ES-I3 (cell line): ENCODE data around the gene GNAZ.
A peak's percentile ranks its signal among the peaks of the same experiment; 100 is the strongest.
"Not testable (repeated sequence)": the region's sequence is repeated elsewhere in the genome, so short reads cannot be mapped to it uniquely, and the experiment has no call there.

Source experiments
- H3K36me3 ChIP-seq: 2 replicates; pipeline ENCODE4 v1.6.1; 2013; ENCODE audit warnings: mild to moderate bottlenecking, low read length, control low read depth, moderate library complexity; ENCODE audit not compliant: insufficient read depth
- H3K4me1 ChIP-seq: 2 replicates; pipeline ENCODE4 v1.6.1; 2013; ENCODE audit warnings: mild to moderate bottlenecking, control low read depth, low read length; ENCODE audit not compliant: insufficient read depth
- H3K9ac ChIP-seq: 2 replicates; pipeline ENCODE4 v1.6.1; 2013; ENCODE audit warnings: low read depth, mild to moderate bottlenecking, low read length, moderate library complexity
- H3K9me3 ChIP-seq: 2 replicates; pipeline ENCODE4 v1.6.1; 2013; ENCODE audit warnings: mild to moderate bottlenecking, low read length, moderate library complexity; ENCODE audit not compliant: control insufficient read depth, insufficient read depth

Gene GNAZ

GRCh38 chr22:23070418-23071229 lies at the start of gene GNAZ:
Gene GNAZ (plus strand): TSS chr22:23070519. CDS start chr22:23095696, 25,177 bp downstream.
- Histone ChIP-seq H3K9me3 (no peaks in the 10 kb centered on the region), H3K36me3 (no peaks in the 10 kb centered on the region), H3K9ac (peak within 1 kb of the TSS; percentile 95), H3K4me1 (peaks cover 10% of the 10 kb centered on the region)

DNA sequence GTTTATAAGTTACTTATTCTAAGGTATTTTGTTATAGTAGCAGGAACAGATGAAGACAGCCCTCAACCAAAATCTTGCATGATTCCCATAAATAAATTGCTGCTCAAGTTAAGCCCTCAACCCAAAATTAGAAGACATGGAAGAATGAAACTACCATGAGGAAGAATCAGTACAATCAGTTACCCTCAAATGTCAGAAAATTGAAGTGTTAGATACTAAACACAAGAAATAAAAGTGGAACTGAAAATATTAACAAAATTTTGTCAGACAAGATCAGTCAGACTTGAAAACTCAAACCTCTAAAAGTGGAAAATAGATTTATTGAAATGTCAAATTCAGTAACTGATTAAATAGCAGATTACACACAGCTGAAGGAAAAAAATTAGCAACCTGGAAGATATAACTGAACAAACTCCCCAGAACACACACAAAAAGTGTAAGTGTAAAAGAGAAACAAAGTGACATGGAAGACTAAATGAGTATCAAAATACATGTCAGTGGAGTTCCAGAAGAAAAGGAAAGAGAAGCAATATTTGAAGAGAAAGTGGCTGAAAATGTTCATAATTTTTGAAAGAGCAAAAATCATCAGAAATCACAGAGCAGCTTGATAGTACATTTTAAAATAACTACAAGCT lies 49.5 kb upstream of the GNAZ start:
- no peaks in the 10 kb centered on the region for H3K36me3 ChIP-seq
- H3K4me1 ChIP-seq, result no peaks in the 10 kb centered on the region
- H3K9me3 ChIP-seq, result no peaks in the 10 kb centered on the region
- no peak overlapping the region for H3K9ac ChIP-seq

DNA sequence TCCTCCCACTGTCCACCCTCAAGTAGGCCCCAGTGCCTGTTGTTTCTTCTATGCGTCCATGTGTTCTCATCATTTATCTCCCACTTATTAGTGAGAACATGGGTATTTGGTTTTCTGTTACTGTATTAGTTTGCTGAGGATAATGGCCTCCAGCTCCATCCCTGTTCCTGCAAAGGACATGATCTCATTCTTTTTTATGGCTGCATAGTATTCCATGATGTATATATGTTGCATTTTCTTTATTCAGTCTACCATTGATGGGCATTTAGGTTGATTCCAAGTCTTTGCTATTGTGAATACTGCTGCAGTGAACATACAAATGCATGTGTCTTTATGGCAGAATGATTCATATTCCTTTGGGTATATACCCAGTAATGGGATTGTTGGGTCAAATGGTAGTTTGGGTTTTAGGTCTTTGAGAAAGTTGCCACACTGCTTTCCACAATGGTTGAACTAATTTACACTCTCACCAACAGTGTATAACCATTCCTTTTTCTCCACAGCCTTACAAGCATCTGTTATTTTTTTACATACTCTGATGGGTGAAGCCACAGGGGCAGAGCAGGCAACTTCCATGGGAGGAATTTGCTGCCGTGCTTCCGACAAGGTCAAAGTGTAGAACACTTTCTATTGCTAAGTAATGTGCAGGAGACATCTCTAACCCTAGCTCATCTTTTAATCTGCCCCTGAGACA lies 48.5 kb upstream of the GNAZ start:
- not testable (repeated sequence) for H3K9ac ChIP-seq, H3K9me3 ChIP-seq, H3K36me3 ChIP-seq, H3K4me1 ChIP-seq

- Histone ChIP-seq H3K9me3 (no peaks in the 10 kb centered on the region), H3K36me3 (no peaks in the 10 kb centered on the region), H3K9ac (no peak overlapping the region), H3K4me1 (no peaks in the 10 kb centered on the region)
Measured at GRCh38 chr22:23023294-23023693, 47.0 kb upstream of the GNAZ start.

- Histone ChIP-seq H3K4me1 (peaks cover 7% of the 10 kb centered on the region; the same call in 1 of the 2 replicates), H3K9ac (no peak overlapping the region), H3K9me3 (peaks cover 4% of the 10 kb centered on the region; the same call in 1 of the 2 replicates), H3K36me3 (no peaks in the 10 kb centered on the region)
Measured at GRCh38 chr22:23026777-23027176, 43.5 kb upstream of the GNAZ start.

- not testable (repeated sequence) for H3K9me3 ChIP-seq, H3K9ac ChIP-seq, H3K4me1 ChIP-seq, H3K36me3 ChIP-seq
Measured at GRCh38 chr22:23027849-23028248, 42.5 kb upstream of the GNAZ start.

- no peaks in the 10 kb centered on the region for H3K36me3 ChIP-seq
- H3K4me1 ChIP-seq, result peaks cover 7% of the 10 kb centered on the region; the same call in 1 of the 2 replicates
- H3K9ac ChIP-seq, result no peak overlapping the region
- H3K9me3 ChIP-seq, result peaks cover 9% of the 10 kb centered on the region; the same call in 1 of the 2 replicates
Measured at GRCh38 chr22:23029521-23030228, 40.6 kb upstream of the GNAZ start.

DNA sequence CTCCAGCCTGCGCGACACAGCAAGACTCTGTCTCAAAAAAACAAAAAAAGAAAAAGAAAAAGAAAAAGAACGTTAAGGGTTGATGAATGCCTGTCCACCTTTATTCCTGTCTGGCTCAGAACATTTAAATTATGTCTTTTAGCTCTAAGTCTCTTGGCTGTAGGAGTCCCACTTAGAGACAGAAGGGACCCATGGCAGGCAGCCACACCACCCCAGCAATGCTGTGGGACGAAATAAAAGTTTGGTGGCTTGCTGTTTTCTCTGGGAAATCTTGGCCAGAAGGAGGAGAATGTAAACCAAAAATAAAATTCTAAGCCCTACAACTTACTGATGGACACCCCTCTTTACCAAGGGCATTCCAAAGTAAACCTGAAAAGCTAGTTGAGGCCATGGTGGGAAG lies 38.9 kb upstream of the GNAZ start:
- no peaks in the 10 kb centered on the region for H3K36me3 ChIP-seq
- peaks cover 7% of the 10 kb centered on the region; the same call in 1 of the 2 replicates for H3K4me1 ChIP-seq
- H3K9ac ChIP-seq, result no peak overlapping the region
- H3K9me3 ChIP-seq, result peaks cover 9% of the 10 kb centered on the region; the same call in 1 of the 2 replicates

- Histone ChIP-seq H3K36me3 (no peaks in the 10 kb centered on the region), H3K9ac (no peak overlapping the region), H3K4me1 (peaks cover 7% of the 10 kb centered on the region; the same call in 1 of the 2 replicates), H3K9me3 (peaks cover 9% of the 10 kb centered on the region; the same call in 1 of the 2 replicates)
Measured at GRCh38 chr22:23031786-23032185, 38.5 kb upstream of the GNAZ start.

DNA sequence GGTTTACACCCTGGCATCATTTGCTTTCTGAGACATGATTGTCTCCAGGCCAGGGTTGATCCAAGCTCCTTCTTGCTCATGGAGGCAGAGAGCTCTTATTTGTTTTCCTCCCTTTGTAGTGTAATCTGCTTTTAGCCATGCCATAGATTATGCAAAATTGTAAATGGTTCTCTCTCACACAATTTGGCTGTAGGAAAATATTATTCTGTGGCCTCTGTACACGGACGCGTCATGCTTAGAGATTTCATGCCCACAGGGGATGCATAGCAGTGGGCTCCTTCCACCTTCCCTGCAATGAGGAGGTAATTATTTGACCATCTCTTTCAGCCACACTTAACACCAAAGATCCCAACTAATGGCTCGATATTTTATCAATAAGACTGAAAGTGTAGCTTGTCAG lies 37.7 kb upstream of the GNAZ start:
- H3K4me1 ChIP-seq, result peaks cover 7% of the 10 kb centered on the region; the same call in 1 of the 2 replicates
- H3K9ac ChIP-seq, result no peak overlapping the region
- peaks cover 9% of the 10 kb centered on the region; the same call in 1 of the 2 replicates for H3K9me3 ChIP-seq
- no peaks in the 10 kb centered on the region for H3K36me3 ChIP-seq

DNA sequence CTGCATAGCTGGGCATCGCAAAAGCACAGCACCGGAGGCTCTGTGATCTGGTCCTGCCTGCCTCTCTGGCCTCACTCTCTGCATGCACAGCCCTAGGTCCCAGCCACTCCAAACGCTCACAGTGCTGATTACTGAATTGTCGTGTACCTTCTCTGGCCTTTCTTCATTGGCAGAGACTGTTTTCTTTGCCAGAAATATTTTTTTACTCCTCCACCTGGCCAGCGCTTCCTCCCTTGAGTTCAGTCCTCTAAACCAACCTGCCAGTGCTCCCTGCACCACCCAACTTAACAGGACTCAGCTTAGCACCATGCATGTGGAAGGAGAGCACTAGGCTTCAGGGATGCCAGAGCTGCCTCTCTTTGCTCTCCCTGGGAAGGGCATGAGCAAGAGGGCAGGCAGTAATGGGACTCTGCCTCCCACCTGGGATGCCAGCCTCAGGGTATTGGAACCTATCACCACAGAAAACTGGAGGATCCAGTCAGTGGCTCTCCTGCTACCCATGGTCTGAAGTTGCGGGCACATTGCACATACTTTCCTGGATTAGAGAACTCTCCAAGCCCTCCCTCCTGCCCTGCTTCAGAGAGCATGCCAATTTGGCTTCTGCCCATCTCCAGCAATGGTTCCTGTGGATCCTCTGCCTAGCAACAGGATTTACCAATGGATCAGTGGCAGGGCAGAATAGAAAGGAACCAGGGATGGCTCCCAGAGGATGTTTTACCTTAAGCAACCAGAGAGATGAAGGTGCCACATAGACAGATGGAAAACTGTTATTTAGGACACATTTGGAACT lies 37.0 kb upstream of the GNAZ start:
- peaks cover 9% of the 10 kb centered on the region; the same call in 1 of the 2 replicates for H3K9me3 ChIP-seq
- peaks cover 7% of the 10 kb centered on the region; the same call in 1 of the 2 replicates for H3K4me1 ChIP-seq
- no peak overlapping the region for H3K9ac ChIP-seq
- H3K36me3 ChIP-seq, result no peaks in the 10 kb centered on the region

- 0 out of 2 replicates have a peak, but pooled peaks cover 4% of the 10 kb centered on the region for H3K4me1 ChIP-seq
- no peak overlapping the region for H3K9ac ChIP-seq
- no peaks in the 10 kb centered on the region for H3K36me3 ChIP-seq
- peaks cover 9% of the 10 kb centered on the region; the same call in 1 of the 2 replicates for H3K9me3 ChIP-seq
Measured at GRCh38 chr22:23034621-23035556, 35.4 kb upstream of the GNAZ start.
